ENCODE measurements around the gene FOXG1.
A peak's percentile ranks its signal among the peaks of the same experiment; 100 is the strongest.

FOXG1 gene

GRCh38 chr14:28777471-28778137, 11.0 kb downstream of the FOXG1 start:
- DNase-seq, result no peak

DNA sequence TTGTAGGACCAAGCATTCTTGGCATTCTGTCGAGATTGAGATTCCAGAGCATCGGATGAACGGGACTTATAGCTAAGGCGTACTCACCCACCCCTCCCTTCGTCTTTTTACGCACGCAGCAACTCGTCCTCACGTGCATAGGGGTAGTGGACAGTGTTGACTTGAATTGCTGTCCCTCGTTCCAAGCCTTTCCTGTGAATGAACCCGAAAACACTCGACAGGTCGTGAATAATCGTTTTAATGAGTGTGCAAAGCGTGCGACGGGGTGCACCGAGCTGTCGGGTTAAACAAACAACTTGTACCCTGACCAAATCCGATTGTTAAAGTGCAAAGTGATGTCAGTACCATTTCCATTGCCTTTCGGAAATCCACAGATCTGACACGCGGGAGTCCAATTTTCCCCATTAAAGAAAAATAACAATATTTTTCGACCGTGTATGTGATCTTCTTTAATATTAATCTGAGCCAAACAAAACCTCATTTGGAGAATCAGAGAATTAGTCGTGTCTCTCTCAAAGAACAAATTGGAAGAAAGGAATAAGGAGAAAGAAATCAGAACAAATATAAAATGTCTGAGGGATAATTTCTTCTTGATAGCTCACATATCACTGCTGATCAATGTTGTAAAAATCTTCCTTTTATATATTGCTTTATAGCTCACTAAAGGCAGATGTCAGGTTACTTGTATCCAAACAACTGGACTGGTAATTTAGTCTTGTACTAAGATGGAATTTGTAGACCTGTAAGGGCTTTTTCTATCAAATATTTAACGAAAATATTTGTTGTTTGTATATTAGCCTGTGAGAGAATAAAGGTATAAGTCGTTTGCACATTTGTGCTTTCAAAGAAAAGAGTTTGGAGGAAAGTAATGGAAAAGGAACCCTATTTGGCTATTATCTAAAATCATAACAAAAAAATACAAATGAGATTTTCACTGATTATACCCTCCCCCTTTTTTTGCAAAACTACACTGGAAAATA, 11.8 kb downstream of the FOXG1 start:
- DNase-seq, result no peak

- DNase-seq, result no peak
These were observed 12.9 kb downstream of the FOXG1 start for GRCh38 chr14:28779456-28779855.

GRCh38 chr14:28780843-28781820, 14.5 kb downstream of the FOXG1 start:
- no peak for DNase-seq

- DNase-seq, result no peak
These were observed 15.7 kb downstream of the FOXG1 start for GRCh38 chr14:28782301-28782700.

GRCh38 chr14:28783664-28784063, 17.1 kb downstream of the FOXG1 start:
- no peak for DNase-seq

DNA sequence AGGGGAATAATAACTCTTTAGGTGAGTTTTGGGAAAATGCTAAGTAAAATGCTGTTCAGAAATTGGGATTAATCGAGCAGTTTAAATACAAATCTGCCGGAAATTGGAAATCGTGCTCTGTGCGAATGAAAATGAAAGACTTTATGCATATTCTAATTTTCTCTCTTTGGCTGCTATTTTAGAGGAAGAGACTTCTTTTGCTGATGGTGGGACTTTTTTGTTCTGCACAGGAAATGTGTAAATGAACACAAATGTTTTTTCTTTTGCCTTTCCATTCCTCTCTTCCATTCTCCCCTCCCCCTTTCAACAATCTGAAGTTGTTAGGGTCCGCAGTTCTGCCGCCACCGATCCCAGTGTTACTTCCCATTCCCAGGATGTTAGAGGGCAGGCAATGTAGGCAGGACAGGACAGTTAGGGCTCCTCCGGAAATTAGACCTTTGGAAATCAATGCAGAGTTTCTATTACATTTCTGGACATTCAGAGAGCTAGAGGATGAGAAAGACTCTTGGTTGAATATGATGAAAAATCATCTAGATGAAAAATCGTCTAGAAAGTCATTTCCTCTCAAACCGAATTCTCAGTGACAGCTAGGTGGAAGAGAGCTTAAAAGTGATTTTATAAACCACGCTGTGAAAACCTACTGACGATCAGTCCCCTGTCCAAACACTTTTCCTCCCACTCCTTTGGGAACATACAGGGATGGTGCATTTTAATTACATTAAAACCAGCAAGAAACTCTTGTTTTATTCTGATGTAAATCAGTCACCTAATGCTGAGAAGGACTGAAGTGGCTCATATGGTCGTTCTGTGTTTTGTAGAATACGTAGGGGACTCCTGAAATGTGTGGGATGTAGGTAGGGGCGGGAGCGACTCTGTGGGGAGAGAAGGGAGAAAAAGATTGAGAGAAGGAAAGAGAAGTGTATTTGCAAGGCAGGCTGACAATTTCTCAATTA, 17.8 kb downstream of the FOXG1 start:
- DNase-seq, result no peak

DNA sequence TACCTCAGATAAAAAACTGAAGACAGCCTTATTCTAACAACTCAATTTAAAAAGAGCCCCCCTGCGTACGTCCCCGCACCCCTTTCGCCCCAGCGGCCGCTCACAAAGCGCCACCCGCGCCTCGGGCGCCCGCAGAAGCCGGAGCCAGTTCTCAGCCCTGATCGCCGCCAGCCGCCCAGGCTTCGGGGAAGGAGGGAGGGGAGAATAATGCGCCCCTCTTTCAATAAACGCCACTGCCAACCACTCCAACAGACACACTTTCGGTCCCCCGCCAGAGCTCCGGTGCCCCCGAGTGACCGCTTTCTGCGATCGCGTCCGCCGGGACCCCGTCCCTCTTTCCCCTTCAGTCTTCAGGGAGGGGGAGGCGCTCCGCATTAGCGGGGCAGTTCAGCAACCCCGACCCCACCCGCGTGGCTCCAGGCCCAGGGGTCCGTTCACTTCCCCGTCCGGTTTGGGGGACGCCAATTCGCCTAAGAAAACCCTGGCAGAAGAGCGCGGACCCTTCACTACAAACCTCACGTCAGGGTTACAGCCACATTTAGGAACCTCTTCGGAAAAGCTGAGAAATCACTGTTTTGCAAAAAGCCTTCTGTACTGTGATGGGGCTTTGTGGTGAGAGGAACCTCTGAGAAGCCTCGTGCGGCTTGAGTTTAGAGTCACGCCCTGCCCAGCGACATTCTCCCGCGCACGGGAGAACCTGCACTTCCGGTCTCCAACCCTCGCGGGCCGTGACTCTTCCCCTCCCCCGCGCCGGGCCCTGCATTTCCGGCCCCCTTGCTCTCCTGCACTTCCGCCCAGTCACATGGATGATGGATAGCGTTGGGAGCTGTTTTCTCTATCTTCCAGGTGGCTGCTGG, 18.7 kb downstream of the FOXG1 start:
- DNase-seq, result peak in 2 of 4 experiments; percentile 7 to 10

DNA sequence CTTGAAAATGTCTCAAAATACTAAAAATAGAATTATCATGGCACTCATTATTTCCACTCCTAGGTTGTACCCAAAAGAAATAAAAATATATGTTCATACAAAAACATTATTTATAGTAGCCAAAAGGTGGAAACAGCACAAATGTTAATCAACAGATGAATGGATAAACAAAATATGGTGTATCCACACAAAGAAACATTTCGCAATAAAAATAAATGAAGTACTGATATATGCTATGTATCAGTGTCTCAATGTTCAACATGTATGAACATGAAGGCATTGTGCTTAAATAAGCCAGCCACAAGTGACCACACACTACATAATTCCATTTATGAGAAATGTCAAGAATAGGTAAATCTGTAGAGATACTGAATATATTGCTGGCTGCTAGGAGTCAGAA, 40.9 kb downstream of the FOXG1 start:
- no peak for DNase-seq

GRCh38 chr14:28813810-28814209, 47.2 kb downstream of the FOXG1 start:
- no peak for DNase-seq

Measured in suppressor macrophage (primary cell).